Measurements from ENCODE around the gene ZFPL1.

The ZFPL1 gene

DNA sequence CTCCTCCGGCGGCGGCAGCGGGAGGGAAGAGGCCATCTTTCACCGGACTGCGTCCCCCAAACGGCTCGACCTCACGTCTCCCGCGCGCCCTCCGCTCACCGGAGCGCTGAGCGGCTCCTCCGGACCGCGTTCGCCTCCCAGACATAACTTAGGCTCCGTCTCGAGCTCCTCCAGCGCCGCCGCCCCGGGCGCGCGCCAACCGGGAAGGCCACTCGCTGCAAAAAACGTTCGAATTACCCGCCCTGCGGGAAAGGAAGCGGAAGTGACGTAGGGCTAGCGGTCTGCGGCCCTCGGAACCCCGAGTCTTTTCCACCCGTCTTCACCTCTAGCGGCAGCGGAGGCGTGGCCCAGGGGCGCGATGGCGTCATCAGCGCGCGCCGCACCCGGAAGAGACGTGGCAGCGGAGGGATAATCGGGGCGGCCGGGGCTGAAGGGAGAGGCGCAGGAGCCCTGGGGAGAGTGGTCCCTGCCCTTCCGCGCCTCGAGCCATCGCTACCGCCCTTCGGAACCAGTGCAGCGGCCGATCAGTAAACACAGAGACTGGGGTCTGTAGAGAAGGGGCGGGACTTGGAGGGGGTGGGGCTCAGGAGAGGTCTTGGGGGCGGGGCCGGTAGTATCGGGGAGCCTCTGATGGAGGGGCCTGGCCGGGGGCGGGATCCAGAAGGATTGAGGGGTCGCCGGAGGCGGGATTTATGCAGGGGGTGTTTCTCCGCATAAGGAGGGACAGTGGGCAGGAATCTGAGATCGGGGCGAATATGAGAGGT lies at the start of gene ZFPL1, which contains the start of gene CDCA5:
Gene ZFPL1, plus strand, starts transcription at position 389 of the 764 bp plus-strand sequence. CDS start 477 bp downstream, outside the sequence.
Gene CDCA5, minus strand, starts transcription at position 207 of the 764 bp plus-strand sequence. Its CDS starts 62 bp downstream, at position 145.
- peak; percentile 45 to 97 (median 92) for DNase-seq

DNA sequence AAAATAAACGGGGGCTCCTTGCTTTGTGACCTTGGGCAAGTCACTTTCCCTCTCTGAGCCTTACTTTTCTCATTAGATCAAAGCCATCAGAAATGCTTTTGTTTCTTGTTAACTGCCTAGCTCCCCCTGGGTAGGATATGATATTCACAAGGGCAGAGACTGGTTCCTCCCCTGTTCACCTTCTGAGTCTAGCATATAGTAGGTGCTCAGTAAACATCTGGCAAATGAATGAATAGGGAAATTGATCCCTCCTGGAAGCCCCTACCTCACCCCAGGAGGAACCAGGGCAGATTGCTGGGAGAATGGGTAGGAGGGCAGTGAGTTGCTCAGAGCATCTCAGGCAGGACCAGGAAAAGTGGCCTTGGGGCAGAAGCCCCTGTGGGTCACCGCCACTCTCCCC lies 49.6 kb upstream of the ZFPL1 start:
- DNase-seq, result no peak

DNA sequence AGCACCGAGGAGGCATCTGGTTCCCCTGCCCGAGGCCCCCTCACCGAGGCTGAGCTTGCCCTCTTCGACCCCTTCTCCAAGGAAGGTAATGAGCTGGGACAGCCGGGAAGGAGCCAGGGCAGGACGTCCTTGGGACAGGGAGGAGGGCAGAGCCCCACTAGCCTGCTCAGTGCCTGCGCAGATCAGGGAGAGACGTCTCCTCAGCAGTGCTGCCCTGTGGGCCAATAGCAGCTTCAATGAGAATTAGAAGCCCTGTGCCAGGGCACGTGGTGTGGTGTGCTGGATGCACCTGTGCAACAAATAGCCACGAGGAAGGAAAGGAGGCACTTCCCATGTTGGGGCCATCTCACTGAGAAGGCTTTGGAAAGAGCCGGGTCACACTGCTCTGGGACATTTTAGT lies 48.4 kb upstream of the ZFPL1 start:
- DNase-seq, result no peak

DNA sequence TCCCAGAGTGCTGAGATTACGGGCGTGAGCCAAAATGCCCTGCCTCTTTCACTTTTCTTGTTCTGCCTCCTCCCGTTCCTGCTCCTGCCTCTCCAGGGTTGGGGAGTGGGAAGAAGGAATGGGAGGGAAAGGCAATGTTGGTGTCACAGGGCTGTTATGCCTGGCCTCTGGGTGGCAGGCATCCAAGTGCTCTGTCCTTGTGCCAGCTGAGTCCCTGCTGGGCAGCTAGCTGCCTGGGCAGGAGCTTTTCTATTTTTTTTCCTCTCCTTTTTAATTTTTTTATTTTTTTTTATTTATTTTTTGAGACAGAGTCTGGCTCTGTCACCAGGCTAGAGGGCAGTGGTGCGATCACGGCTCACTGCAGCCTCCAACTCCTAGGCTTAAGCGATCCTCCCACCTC lies 47.1 kb upstream of the ZFPL1 start:
- peak in 11 of 14 donors; percentile 13 to 77 (median 37) for DNase-seq

DNA sequence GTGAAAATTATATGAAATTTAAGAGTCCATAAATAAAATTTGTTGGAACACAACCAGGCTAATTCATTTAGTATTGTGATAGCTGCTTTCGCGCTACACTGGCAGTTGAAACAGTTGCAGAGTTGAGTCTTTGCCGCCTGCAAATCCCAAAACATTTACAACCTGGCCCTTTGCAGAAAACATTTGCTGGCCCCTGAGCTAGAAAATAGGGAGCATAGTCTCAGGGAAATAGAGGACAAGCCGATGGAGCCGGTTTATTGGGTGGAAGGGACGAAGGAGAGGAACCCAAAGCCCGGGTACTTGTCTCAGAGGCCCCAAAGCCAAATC lies 43.5 kb upstream of the ZFPL1 start:
- DNase-seq, result no peak

DNA sequence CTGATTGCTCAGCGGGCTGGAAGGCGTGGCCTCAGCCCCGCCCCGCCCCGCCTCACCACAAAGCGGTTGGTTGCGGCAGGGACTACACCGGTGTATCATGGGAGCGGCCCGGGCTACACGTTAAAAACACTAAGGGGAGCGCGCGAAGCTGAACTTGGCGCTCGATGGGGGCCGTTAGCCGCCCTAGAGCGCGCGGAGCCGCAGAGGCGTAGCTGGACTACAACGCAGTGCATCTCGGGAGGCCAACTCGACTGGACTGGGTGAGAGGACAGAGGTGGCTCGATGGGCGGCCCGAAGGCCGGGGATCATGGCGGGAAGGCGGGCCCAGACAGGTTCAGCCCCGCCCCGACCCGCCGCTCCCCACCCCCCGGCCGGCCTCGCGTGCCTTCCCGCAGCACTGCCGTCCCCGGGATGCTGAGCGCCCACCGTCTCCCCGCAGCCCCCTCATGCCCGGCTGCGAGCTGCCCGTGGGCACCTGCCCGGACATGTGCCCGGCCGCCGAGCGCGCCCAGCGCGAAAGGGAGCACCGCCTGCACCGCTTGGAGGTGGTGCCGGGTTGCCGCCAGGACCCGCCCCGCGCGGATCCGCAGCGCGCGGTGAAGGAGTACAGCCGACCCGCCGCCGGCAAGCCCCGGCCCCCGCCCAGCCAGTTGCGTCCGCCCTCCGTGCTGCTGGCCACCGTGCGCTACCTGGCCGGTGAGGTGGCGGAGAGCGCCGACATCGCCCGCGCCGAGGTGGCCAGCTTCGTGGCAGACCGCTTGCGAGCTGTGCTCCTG lies 43.0 kb upstream of the ZFPL1 start, which contains the start of gene SAC3D1:
Gene SAC3D1, plus strand, starts transcription at position 364 of the 776 bp plus-strand sequence. Its CDS starts 83 bp downstream, at position 447.
- DNase-seq, result peak; percentile 23 to 96 (median 86)

DNA sequence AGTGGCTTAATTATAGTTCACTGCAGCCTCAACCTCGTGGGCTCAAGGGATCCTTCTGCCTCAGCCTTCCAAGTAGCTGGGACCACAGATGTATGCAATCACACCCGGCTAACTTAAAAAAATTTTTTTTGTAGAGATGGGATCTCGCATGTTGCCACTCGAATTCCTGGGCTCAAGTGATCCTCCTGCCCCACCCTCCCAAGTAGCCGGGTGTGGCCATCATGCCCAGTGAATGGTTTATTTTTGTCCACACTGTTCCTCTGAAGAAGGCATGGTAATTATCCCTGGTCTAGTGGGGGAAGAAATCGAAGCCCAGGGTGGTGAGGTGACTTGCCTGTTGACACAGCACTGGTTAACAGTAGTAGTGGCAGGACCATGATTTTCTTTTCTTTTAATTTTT lies 41.1 kb upstream of the ZFPL1 start:
- no peak for DNase-seq

DNA sequence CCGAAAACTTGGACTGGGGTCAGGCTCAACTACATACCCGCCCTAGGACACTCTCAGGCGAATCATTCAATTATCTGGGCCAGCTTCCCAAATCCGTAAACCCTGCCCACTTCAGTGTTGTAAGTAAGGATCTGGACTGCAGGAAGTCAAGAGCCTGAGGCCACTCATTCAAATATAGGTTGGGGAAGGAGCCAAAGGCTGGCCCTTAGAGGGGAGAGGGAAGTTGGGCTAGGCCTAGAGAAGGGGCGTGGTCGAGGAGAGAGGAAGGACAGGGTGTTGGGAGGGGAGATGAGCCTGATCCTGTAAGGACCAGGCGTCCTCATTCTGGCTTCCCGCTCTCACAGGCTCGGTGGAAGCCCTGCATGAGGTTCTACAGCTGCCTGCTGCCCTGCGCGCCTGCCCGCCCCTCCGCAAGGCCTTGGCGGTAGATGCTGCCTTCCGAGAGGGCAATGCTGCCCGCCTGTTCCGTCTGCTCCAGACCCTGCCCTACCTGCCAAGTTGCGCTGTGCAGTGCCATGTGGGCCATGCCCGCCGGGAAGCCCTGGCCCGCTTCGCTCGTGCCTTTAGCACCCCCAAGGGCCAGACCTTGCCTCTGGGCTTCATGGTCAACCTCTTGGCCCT lies 40.0 kb upstream of the ZFPL1 start:
- DNase-seq, result peak in 3 of 14 donors; percentile 10 to 14 (median 11)

DNA sequence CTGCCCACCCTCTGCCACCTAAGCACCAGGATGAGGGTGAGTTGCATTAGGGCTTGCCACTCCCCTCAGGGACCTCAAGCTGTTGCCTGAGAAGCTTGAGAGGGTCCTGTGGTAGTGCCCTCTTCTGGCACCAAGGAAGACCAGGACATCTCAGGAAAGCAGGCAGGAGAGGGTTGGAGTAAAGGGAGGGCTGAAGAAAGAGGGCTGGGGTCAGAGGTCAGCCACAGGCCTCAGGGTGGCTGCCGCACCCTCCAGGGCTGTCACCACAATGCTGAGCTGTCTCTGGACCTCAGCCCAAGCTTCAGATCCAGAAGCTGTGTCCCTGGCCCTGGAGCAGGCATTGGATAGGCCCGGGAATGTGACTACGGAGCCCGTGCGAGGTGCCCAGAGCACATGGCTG lies 39.0 kb upstream of the ZFPL1 start:
- no peak for DNase-seq

DNA sequence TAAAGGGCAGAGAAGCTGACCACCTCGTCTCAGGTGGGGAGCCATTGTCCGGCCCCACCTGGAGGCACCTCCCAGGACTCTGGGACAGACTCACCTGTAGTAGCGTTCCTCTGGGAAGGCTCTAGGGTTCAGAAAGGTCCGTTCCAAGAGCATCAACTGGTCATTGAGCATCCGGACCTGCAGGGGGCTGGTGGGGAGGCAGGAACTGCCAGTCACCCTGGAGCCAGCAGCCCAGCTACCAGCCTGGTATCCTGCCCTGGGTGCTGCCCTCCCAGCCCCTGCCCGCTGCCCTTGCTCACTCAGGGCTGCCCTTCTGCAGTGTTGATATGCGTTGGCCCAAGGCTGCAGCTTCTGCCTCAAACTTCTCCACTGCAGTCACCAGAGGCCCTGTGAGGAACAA lies 38.3 kb upstream of the ZFPL1 start:
- DNase-seq, result no peak

DNA sequence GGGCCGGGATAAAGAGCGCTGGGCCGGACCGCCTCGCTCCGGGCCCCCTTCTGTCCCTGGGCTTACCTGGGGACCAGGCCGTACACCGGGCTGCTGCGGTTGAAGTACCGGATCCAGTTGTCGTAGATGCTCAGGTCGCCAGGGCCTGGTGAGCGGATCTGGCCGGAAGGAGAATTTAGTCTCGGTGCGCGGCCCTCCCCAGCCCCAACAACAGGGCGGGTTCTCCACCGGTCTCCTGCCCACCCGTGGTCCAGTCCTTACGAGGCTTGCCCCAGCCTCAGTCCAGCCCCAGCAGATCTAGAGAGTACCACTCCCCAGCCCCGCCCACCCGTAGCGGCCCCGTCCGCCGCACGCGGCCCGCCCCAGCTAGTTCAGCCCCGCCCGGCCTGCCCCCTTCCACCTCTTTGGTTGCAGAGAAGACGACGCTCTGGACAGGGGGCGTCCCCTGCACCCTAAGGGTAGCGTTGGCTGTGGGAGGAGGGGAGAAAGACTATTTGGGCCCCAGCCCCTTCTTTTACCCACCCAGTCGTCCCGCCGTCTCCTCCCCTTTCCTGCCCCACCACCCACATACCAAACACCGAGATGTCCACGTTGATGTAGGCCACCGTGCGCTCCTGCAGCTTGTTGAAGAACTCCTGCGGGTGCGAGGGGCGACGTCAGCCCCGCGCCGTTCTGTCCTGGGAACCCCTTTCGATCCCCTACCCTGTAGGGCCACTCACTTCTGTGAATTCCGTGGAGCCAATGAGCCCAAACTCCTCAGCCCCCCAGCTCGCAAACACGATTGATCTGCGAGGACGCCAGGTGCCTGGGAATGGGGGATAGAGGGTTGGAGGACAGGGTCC lies 36.2 kb upstream of the ZFPL1 start:
- DNase-seq, result no peak

DNA sequence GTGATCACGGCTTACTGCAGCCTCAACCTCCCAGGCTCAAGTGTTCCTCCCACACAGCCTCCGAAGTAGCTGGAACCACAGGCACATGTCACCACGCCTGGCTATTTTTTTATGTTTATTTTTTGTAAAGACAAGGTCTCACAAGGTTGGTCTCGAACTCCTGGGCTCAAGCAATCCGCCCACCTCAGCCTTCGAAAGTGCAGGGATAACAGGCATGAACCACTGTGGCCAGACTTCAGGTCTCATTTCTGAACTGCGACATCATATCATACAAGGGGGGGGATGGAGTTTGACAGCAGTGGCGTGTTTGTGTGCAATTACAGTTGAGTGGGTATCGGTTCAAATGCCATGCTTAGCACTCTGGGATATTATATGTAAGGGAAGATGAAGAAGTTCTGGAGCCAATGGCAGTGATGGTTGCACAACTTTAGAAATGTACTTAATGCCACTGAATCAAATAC lies 32.6 kb upstream of the ZFPL1 start:
- no peak for DNase-seq

DNA sequence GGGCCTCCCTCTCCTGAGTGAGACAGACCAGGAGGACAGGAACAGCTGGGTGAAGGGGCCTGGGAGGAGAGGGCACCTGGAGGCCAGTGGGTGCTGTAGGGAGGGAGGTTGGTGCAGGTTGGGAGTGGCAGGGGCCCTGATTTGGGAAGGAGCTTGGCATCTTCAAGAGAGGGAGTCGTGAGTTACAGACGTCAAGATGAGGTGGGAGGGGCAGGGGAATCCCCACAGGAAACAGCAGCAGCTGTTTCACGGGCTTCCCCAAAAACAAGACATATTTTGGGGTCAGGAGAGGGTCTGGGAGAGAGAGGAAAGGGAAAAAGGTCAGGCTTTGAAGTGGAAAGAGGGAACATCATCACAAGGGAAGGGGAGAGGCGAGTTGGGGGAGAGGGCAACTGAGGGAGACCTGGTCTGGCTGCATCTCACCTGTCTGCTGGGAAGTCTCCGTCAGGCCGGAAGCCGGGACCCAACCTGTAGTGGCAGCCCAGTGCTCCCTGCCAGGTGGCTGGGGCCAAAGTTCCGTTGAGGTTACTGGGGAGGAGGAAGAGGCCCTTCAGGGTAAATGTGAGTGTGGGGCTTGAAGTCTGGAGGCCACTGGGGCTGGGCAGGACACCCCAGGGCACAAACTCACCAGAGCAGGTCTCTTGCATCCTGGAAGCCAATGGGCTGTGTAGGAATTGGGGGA lies 30.1 kb upstream of the ZFPL1 start:
- no peak for DNase-seq

DNA sequence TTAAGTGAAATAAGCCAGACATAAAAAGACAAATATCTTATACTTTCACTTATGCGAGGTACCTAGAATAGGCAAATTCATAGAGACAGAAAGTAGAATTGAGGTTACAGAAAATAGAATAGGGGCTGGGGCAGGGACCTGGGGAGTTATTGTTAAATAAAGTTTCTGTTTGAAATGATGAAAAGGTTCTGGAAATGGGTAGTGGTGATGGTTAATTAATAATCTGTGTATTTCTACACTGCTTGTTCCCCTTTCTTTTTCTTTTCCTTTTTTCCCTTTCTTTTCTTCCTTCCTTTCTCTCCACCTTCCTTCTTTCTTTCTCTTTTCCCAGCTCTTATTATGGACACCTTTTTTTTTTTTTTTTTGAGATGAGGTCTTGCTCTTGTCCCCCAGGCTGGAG lies 28.5 kb upstream of the ZFPL1 start:
- no peak for DNase-seq

DNA sequence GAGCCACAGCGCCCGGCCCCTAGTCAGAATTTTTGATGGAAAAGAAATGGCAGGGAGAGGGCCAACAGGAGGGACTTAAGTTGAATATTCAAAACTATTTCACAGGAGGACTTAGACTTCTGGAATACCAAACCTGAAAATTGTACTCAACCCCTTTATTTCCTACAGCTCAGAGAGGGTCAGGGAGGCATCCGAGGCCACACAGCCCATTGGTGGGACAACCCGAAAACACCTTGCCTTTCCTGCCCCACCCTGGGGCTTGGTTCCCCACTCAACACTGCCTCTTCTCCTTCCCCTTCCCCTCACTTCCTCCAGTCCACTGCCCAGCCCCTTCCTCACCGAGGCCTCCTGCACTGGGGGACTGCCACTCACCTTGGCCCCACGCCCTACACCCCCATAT lies 27.0 kb upstream of the ZFPL1 start:
- DNase-seq, result no peak

DNA sequence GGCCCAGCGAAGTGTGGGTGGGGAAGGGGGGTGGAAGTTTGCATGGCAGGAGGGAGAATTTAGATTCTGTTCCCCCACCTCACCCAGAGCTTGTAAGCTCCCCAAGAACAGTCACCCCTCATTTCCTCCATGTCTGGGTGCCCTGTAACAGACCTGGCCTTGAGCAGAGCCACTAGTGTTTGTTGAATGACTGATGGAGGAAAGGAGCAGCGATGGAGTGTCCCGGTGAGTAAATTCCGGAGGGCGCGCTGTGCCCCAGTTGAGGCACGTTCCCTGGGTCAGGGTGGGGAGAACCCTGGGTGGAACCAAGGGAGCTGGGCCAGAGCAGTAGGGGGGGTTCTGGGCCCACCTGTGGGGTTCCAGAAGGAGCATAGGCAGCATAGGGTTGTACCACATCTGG lies 26.5 kb upstream of the ZFPL1 start:
- no peak for DNase-seq

DNA sequence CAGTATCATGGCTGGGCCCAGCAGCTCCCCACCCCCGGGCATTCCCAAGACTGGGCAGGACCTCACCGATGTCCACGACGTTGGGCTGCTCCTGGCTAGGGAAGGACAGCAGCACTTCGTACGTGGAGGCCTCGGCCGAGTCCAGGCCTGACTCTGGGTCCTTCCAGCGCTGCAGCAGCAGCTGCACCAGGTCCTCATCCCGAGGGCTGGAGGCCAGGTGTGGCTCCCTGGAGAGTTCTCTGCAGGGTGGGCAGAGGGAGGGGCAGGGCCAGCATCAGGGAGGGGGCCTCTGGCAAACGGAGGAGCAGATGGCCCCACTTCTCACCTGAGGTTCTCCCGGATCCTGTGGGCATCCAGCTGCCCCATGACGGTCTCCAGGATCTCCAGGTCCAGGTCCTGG lies 26.0 kb upstream of the ZFPL1 start:
- DNase-seq, result no peak

DNA sequence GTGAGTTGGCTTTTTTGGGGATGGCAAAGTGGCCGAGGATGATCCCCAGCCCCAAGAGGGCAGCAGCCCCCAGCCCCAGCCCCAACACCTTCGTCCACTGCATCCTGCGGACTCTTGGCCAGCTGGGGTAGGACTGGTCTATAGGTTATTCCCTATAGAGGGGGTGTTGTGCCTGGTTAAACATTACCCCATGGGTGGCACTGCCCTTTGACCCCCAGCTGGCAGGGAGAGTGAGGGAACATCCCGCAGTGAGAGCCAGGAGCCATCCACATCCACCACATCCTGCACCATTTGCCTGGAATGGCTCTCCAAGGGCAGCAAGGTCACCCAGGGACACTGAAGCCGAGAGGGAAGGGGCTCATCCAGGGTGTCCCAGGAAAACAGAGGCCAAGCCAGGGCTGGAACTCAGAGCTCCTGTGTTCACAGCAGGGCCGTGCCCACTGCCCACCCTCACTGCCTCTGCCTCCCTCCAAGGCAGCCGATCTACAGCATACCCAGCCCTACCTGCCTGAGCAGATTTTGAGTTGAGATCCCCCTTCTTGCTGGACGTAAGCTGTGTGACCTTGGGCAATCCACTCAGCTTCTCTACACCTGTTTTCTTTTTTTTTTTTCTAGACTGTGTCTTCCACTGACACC lies 25.5 kb upstream of the ZFPL1 start, which contains the start of gene NAALADL1:
Gene NAALADL1, minus strand, starts transcription at position 135 of the 636 bp plus-strand sequence. Its CDS starts 32 bp downstream, at position 103.
- DNase-seq, result no peak

DNA sequence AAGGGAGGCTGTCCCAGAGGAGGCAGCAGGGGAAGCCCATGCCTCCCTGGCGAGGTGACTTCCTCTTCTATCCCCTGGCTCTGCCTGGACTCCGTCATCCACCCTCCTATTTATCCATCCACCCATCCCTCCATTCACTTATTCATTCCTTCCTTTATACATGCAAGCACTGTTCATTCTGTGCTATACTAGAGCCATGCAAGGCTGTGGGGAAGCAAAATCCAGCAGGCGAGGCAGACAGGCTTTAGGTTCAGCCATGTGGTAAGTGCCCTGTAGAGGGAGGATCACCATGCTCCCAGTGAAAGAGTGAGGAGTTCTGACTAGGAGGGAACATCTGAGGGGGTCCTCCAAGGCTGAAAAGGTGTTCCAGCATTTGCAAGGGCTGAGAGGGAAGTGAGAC lies 24.5 kb upstream of the ZFPL1 start:
- no peak for DNase-seq

DNA sequence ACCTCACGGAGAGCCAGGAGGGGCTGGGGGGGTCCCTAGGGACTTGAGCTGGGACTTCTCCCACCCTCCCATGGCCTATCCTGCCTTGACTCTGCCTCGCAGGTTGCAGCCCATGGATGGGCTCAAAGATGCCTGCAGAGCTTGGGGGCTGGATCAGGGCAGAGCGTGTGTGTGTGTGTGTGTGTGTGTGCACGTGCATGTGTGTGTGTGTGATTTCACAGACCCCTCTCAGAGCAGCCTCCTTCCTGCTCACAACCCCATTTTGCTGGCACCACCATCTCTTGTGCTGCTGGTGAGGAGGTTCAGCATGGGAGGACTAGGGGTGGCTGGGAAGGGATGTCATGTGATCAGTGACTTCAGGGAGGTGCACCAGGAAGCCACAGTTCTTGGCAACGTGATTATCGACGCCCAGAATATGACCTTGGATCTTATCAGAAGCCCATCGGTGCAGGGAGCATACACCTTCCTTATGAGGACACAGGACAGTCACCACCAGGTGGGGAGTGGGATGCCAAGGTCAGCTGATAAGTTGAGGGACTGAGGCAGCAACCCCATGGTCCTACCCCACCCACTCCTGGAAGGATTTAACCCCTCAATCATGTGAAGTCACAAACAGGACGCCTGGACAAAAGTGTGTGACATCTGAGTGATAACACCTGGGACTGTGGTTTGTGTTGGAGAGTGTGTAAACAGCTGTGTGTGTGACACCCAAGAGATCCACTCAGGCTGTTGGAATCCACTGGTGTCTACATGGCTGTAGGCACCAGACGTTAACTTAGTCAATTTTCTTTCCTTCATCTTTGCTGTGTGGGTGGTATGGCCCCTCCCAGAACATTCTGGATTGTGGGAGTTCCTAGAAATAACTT lies 23.8 kb upstream of the ZFPL1 start:
- no peak for DNase-seq

Data from C1 segment of cervical spinal cord (tissue), 14 donors.